Astrocyte (in vitro differentiated cells and primary cell): ENCODE results near the gene STK26. TPM values are rescaled to one million over a fixed set of nuclear protein-coding genes. Genes with fewer than 3 reads are reported as not detected.

Experiments
- DNase-seq: peaks from one replicate; pipeline ENCODE4 v3.0.0-alpha.2; 2010; ENCODE audit warnings: low read depth
- FAIRE-seq: peaks from 2 replicates; lab custom pipeline; 2011; peaks lifted over from hg19 to GRCh38; lab: Jason Lieb, UNC
- H2AFZ ChIP-seq: 2 replicates; pipeline ENCODE4 v1.6.0; 2012; ENCODE audit warnings: low read depth, low read length, inconsistent platforms
- H3K27ac ChIP-seq: 2 replicates; pipeline ENCODE4 v1.5.1; 2011; ENCODE audit warnings: low read depth, low read length, inconsistent platforms
- H3K27me3 ChIP-seq: 2 replicates; pipeline ENCODE4 v1.6.0; 2011; ENCODE audit warnings: low read length, inconsistent platforms; ENCODE audit not compliant: insufficient read depth
- H3K36me3 ChIP-seq: 2 replicates; pipeline ENCODE4 v1.5.1; 2011; ENCODE audit warnings: low read length, inconsistent platforms; ENCODE audit not compliant: insufficient read depth
- H3K4me1 ChIP-seq: 2 replicates; pipeline ENCODE4 v1.5.1; 2011; ENCODE audit warnings: low read length, inconsistent platforms; ENCODE audit not compliant: insufficient read depth
- H3K4me2 ChIP-seq: 2 replicates; pipeline ENCODE4 v1.6.0; 2012; ENCODE audit warnings: low read length, inconsistent platforms
- H3K4me3 ChIP-seq: 2 replicates; pipeline ENCODE4 v1.5.1; 2011; ENCODE audit warnings: low read depth, mild to moderate bottlenecking, low read length, inconsistent platforms; ENCODE audit not compliant: insufficient read depth
- H3K79me2 ChIP-seq: 2 replicates; pipeline ENCODE4 v1.6.0; 2012; ENCODE audit warnings: mild to moderate bottlenecking, low read length, inconsistent platforms; ENCODE audit not compliant: insufficient read depth
- H3K9ac ChIP-seq: 2 replicates; pipeline ENCODE4 v1.6.0; 2012; ENCODE audit warnings: mild to moderate bottlenecking, low read length, inconsistent platforms
- H3K9me3 ChIP-seq: 2 replicates; pipeline ENCODE4 v1.5.1; 2012; ENCODE audit warnings: low read depth, mild to moderate bottlenecking, low read length, inconsistent platforms; ENCODE audit not compliant: insufficient read depth
- H4K20me1 ChIP-seq: 2 replicates; pipeline ENCODE4 v1.6.0; 2012; ENCODE audit warnings: low read length, inconsistent platforms; ENCODE audit not compliant: insufficient read depth
- H3K27ac Mint-ChIP-seq: one replicate; pipeline ENCODE4 v1.8.0; 2021; ENCODE audit warnings: mild to moderate bottlenecking, mixed read lengths; ENCODE audit not compliant: unreplicated experiment
- H3K27me3 Mint-ChIP-seq: one replicate; pipeline ENCODE4 v1.8.0; 2021; ENCODE audit warnings: low read depth, mixed read lengths; ENCODE audit not compliant: unreplicated experiment
- H3K36me3 Mint-ChIP-seq: one replicate; pipeline ENCODE4 v1.8.0; 2021; ENCODE audit warnings: low read depth, mixed read lengths; ENCODE audit not compliant: unreplicated experiment
- H3K4me1 Mint-ChIP-seq: one replicate; pipeline ENCODE4 v1.8.0; 2021; ENCODE audit warnings: low read depth, mixed read lengths; ENCODE audit not compliant: unreplicated experiment
- H3K4me3 Mint-ChIP-seq: one replicate; pipeline ENCODE4 v1.8.0; 2021; ENCODE audit warnings: mild to moderate bottlenecking, moderate library complexity, mixed read lengths; ENCODE audit not compliant: unreplicated experiment
- H3K9me3 Mint-ChIP-seq: one replicate; pipeline ENCODE4 v1.8.0; 2021; ENCODE audit warnings: mild to moderate bottlenecking, mixed read lengths; ENCODE audit not compliant: unreplicated experiment
- CTCF ChIP-seq: IDR thresholded peaks from 2 replicates; pipeline ENCODE4 v1.5.1; 2011; ENCODE audit warnings: low read depth, mild to moderate bottlenecking, inconsistent platforms, low read length, moderate library complexity; ENCODE audit not compliant: insufficient read depth
- EZH2 ChIP-seq: IDR thresholded peaks from 2 replicates; pipeline ENCODE4 v1.6.1; 2012; ENCODE audit warnings: mild to moderate bottlenecking, low read length, inconsistent platforms; ENCODE audit not compliant: insufficient read depth
- total RNA-seq: library from RNA; stranded (reverse); gene quantifications from 2 replicates; pipeline ENCODE4 v1.2.1, GENCODE V29; 2021

The STK26 gene
- total RNA-seq, 1 donor from 2014 or later, result 69.4 TPM

DNA sequence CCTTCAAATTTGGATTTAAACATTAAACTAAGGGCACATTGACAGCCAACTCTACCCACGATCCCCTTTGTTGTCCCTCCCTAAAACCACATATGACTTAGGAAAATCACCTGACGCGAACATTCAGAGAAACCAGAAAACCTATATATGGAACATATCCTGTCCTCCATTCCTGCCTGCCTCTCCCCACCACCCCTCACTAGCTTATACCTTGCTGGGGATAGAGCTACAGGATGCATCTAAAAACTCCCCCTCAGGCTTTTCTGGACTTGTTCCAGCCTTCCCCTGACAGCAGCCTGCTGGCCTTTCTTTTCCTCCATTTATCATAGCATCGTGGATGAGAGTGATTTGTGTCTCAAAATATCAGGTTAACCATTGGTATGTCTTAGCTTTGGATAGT lies 8.8 kb downstream of the STK26 start:
- DNase-seq (no peak), FAIRE-seq (no peak)
- Histone ChIP-seq H3K27ac (no peak overlapping the region), H2AFZ (no peak overlapping the region), H3K4me2 (no peak overlapping the region), H3K27me3 (no peaks in the 10 kb centered on the region), H3K9ac (no peak overlapping the region), H3K36me3 (no peaks in the 10 kb centered on the region), H4K20me1 (no peaks in the 10 kb centered on the region), H3K4me1 (no peaks in the 10 kb centered on the region), H3K9me3 (no peaks in the 10 kb centered on the region), H3K4me3 (no peak overlapping the region), H3K79me2 (no peaks in the 10 kb centered on the region)
- Mint-ChIP-seq H3K27ac (no peak overlapping the region), H3K27me3 (no peaks in the 10 kb centered on the region), H3K4me1 (peaks cover 36% of the 10 kb centered on the region), H3K4me3 (peak overlapping the region; percentile 6), H3K9me3 (no peaks in the 10 kb centered on the region), H3K36me3 (peaks cover 4% of the 10 kb centered on the region)
- TF ChIP-seq EZH2, result no peak
- TF ChIP-seq CTCF, result no peak

GRCh38 chrX:132033166-132033565 lies 10.1 kb downstream of the STK26 start:
- TF ChIP-seq EZH2 (no peak), CTCF (no peak)
- FAIRE-seq, result no peak
- Histone ChIP-seq H3K4me2 (no peak overlapping the region), H3K27ac (no peak overlapping the region), H4K20me1 (no peaks in the 10 kb centered on the region), H3K9ac (no peak overlapping the region), H3K9me3 (no peaks in the 10 kb centered on the region), H3K36me3 (no peaks in the 10 kb centered on the region), H2AFZ (no peak overlapping the region), H3K27me3 (no peaks in the 10 kb centered on the region), H3K4me3 (no peak overlapping the region), H3K4me1 (no peaks in the 10 kb centered on the region), H3K79me2 (no peaks in the 10 kb centered on the region)
- H3K27me3 Mint-ChIP-seq, result no peaks in the 10 kb centered on the region
- peaks cover 41% of the 10 kb centered on the region for H3K4me1 Mint-ChIP-seq
- H3K27ac Mint-ChIP-seq, result peak overlapping the region; percentile 34
- H3K9me3 Mint-ChIP-seq, result no peaks in the 10 kb centered on the region
- DNase-seq, result no peak
- H3K36me3 Mint-ChIP-seq, result peaks cover 4% of the 10 kb centered on the region
- no peak overlapping the region for H3K4me3 Mint-ChIP-seq

DNA sequence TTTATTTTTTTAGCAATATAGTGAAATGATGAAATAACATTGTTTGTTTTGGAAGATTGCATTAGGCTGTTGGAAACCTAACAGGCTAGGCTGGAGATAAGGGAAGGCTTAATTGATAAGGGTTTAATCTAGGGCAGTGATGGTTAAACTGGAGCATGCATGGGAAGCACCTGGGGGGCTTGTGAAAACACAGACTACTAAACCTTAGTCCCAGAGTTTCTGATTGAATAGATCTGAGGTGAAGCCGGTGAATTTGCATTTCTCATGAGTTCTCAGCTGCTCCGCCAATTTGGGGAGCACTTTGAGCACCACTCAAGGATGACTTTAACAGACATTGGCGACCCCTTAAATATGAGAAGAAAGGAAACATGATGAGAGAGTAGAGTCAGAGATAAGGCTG lies 11.5 kb downstream of the STK26 start:
- no peaks in the 10 kb centered on the region for H3K4me1 ChIP-seq
- H3K4me3 ChIP-seq, result no peak overlapping the region
- DNase-seq (no peak), FAIRE-seq (no peak)
- H3K4me3 Mint-ChIP-seq, result no peak overlapping the region
- no peaks in the 10 kb centered on the region for H3K27me3 ChIP-seq
- no peaks in the 10 kb centered on the region for H3K36me3 ChIP-seq
- no peak overlapping the region for H3K4me2 ChIP-seq
- TF ChIP-seq EZH2 (no peak), CTCF (no peak)
- no peaks in the 10 kb centered on the region for H3K9me3 Mint-ChIP-seq
- H3K9me3 ChIP-seq, result no peaks in the 10 kb centered on the region
- no peaks in the 10 kb centered on the region for H4K20me1 ChIP-seq
- H3K4me1 Mint-ChIP-seq, result peaks cover 35% of the 10 kb centered on the region
- H3K27me3 Mint-ChIP-seq, result no peaks in the 10 kb centered on the region
- H3K27ac ChIP-seq, result no peak overlapping the region
- H2AFZ ChIP-seq, result no peak overlapping the region
- H3K9ac ChIP-seq, result no peak overlapping the region
- no peak overlapping the region for H3K27ac Mint-ChIP-seq
- no peaks in the 10 kb centered on the region for H3K79me2 ChIP-seq
- H3K36me3 Mint-ChIP-seq, result no peaks in the 10 kb centered on the region
